GM12874 (cell line): Measurements from ENCODE around the gene KLHDC9.

ENCODE experiments used
- TF ChIP-seq, protein P1 (sequence below): IDR thresholded peaks from 2 replicates; pipeline ENCODE4 v1.5.1; 2011; ENCODE audit warnings: low read depth, mild to moderate bottlenecking, control low read depth, low read length, moderate library complexity; ENCODE audit not compliant: insufficient read depth

Gene KLHDC9

DNA sequence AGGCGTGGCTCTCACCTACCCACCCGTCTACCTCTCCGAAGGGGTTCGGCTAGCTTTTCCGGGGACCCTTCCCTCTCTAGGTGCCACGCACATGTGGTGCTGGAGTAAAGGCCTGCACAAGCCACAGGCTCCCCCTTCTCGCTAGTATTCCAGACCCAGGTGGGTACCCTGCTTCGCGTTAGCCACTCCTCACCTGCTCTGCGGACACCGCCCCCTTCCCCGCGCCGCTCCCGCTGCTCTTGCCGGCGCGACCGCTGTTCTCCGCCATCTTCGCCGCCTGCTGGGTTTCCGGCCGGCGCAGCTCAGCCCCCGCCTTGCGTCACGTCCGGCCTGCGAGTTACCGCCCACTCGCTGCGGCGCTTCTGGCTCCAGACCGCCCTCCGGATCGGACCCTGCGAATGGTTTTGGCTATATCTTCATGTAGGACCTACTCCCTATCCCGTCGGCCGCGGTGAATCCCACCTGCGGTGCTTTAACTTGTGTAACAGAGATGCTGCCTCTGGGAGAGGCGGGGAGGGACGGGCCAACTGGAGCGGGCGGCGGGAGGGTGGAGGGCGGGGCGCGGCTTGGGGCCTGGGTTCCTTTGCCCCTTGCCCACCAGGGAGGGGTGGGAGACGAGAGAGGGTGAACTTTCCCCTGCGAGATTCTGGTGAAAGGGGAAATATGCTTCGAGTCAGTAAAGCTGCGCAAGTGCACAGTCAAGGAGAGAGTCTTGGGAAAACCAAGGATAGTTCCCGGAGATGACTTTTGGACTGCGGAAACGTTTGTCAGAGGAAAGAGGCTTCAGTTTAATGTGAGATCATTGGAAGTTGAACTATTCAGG, 19.8 kb downstream of the KLHDC9 start, which contains the start of the genes NIT1 and PFDN2:
Gene NIT1, plus strand, starts transcription at position 347 of the 823 bp plus-strand sequence. Its CDS starts 72 bp downstream, at position 419.
Gene PFDN2, minus strand, starts transcription at position 279 of the 823 bp plus-strand sequence. Its CDS starts 11 bp downstream, at position 268.
- TF ChIP-seq, protein P1, sequence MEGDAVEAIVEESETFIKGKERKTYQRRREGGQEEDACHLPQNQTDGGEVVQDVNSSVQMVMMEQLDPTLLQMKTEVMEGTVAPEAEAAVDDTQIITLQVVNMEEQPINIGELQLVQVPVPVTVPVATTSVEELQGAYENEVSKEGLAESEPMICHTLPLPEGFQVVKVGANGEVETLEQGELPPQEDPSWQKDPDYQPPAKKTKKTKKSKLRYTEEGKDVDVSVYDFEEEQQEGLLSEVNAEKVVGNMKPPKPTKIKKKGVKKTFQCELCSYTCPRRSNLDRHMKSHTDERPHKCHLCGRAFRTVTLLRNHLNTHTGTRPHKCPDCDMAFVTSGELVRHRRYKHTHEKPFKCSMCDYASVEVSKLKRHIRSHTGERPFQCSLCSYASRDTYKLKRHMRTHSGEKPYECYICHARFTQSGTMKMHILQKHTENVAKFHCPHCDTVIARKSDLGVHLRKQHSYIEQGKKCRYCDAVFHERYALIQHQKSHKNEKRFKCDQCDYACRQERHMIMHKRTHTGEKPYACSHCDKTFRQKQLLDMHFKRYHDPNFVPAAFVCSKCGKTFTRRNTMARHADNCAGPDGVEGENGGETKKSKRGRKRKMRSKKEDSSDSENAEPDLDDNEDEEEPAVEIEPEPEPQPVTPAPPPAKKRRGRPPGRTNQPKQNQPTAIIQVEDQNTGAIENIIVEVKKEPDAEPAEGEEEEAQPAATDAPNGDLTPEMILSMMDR = no peak

DNA sequence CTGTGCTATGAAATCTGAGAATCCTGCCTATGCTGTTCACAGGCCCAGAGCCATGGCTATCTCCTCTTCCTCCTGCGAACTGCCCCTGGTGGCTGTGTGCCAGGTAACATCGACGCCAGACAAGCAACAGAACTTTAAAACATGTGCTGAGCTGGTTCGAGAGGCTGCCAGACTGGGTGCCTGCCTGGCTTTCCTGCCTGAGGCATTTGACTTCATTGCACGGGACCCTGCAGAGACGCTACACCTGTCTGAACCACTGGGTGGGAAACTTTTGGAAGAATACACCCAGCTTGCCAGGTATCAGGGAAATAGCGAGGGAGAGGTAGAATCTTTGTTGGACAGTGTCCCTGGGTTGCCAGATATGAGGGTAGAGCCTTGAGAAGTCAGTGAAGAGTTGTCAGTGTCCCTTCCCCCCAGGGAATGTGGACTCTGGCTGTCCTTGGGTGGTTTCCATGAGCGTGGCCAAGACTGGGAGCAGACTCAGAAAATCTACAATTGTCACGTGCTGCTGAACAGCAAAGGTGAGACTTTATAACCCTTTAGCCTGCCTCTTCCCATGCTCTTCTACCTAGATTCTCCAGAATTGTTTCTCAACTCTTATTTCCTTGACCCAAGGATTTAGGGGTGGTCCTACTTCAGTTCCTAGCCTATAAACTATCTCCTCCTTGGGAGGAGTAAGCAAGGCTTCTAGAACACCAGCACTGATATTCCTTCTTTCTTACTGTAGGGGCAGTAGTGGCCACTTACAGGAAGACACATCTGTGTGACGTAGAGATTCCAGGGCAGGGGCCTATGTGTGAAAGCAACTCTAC, 21.1 kb downstream of the KLHDC9 start:
- TF ChIP-seq, protein P1 = peak; percentile 43

DNA sequence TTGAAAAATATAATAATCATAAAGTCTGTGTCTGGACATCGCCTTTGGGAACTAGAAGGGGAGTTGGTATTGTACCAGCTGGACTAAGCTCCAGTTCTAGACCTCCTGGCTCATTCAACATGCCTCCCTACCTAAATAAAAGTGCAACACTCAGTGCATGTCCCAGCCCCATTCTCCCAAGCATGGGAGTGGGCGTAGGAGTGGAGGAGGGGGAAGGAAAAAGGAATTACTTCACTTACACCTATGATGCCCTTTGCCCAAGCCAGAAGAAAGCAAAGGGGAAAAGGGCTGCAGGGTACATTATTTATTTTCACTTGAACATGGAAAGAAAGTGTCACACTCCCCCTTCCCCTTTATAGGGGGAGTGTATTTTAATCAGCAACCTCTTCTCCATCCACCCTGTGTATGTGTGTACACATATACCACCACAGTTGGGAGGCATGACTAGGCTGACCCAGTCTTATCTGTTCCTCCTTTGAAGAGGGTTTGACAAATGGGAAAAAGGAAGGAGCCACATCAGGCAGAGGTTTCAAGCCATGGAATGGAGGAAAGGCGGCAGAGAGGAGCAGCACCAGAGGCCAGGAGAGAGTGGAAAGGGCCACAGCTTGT, 23.0 kb downstream of the KLHDC9 start:
- TF ChIP-seq, protein P1 = no peak

DNA sequence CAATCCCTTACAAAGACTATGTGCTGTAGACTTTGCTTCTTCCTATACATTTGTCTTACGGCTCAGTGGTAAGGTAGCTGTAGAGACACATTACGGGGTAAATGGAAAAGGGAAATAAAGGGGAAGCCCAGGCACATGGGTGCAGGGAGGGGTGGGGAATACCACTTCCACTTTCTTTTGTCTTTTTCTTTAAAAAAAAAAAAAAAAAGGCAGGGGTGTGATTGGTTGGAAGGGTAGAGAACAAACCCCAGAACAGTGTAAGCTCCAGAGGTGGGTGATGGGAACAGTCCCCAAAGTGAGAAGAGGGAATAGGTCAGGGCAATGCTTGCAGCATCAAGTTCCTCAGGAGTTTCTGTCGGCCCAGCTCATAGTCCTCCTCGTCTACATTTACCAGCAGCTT, 23.7 kb downstream of the KLHDC9 start:
- TF ChIP-seq, protein P1 = no peak

DNA sequence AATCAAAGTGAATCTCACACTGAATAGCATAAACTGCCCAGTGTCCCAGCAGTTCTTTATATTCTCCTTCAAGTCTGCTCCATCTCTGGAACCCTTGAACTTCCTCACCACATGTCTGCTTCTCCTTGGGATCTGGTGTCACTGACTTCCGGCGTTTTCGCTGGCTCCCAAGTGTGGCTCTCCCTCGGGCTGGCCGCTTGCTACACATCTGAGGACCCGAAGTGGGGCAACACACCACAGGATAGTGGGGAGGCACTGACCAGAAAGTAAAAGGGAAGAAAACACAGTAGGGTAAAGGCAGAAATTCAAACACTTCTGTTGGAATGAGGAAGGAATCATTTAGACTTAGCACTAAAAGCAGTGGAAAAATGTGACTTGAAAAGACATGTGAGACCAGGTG, 24.8 kb downstream of the KLHDC9 start:
- TF ChIP-seq, protein P1 = no peak

DNA sequence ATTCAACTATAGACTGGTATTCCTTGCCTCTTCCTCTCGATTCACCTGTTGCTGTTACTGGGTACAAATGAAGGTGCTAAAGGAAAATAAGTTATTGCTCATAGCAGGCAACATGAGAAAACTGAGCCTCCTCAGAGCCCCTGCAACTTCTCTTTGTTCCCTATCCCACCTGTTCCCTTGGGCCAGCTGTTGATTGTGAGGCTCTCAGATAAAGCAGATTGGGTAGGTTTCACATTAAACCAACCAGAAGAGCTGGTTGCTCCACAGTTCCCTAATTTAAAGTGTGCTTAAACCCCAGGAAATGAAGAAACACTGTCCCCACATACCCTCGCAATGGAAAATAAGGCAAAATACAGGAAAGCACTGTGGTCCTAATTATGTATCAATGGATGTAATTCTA, 29.5 kb downstream of the KLHDC9 start:
- TF ChIP-seq, protein P1 = no peak
